Fibroblast of the aortic adventitia (primary cell): ENCODE measurements around the gene SRD5A3. TPM values are rescaled to one million over a fixed set of nuclear protein-coding genes. Genes with fewer than 3 reads are reported as not detected.
A peak's percentile ranks its signal among the peaks of the same experiment; 100 is the strongest.

Experiments
- DNase-seq: peaks from one replicate; pipeline ENCODE4 v3.0.0-alpha.2; 2010; ENCODE audit warnings: low read depth
- H3K4me3 ChIP-seq: 2 replicates; pipeline ENCODE4 v1.5.1; 2011; ENCODE audit warnings: low read depth, mild to moderate bottlenecking, control low read depth, low read length, moderate library complexity
- CTCF ChIP-seq: IDR thresholded peaks from 2 replicates; pipeline ENCODE4 v1.5.1; 2011; ENCODE audit warnings: mild to moderate bottlenecking, low read length, control low read depth, inconsistent platforms; ENCODE audit not compliant: insufficient read depth
- total RNA-seq: library from RNA; depleted of rRNA; stranded (reverse); fragments of >200 nt; gene quantifications from 2 replicates; pipeline ENCODE4 v1.2.3, GENCODE V29; 2012; ENCODE audit warnings: low replicate concordance

The SRD5A3 gene
- total RNA-seq, 1 donor = 22.2 TPM

DNA sequence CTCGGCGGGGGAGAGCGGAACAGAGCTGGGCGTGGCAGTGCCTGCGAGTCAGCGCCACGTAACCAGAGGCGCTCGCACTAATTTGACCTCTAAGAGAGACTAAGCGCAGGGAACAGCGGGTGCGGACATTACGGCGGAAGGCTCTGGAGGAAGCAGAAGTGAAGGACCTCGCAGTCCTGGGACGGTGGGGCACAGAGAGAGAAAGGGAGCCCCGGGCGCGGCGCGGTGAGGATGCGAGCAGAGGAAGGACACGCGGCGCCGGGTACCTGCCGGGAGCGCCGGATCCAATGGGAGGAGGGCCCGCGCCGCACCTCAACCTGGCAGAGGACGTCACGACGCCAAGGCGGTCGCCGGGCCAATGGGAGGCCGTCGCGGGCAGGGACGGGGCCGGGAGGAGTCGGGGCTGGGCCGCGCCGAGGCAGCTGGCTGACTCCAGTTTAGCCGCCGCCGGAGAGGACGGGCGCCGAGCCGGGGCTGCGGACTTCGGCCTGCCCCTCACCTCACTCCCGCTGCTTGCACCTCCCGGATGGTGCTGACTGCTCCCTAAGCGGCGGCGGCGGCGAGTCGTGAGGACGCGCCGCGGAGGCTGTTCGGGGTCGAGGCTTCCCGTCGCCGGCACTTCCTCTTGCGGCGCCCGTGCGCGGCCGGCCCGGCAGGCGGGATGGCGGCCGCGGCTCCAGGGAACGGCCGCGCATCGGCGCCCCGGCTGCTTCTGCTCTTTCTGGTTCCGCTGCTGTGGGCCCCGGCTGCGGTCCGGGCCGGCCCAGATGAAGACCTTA is 49.7 kb downstream of the SRD5A3 start, which contains the start of gene TMEM165:
TSS of gene TMEM165 (plus strand) at position 429 of the 779 bp plus-strand sequence. CDS start at position 662, 233 bp downstream.
- TF ChIP-seq CTCF = no peak
- H3K4me3 ChIP-seq = peak within 1 kb of the TSS; percentile 76
- DNase-seq = peak; percentile 84

DNA sequence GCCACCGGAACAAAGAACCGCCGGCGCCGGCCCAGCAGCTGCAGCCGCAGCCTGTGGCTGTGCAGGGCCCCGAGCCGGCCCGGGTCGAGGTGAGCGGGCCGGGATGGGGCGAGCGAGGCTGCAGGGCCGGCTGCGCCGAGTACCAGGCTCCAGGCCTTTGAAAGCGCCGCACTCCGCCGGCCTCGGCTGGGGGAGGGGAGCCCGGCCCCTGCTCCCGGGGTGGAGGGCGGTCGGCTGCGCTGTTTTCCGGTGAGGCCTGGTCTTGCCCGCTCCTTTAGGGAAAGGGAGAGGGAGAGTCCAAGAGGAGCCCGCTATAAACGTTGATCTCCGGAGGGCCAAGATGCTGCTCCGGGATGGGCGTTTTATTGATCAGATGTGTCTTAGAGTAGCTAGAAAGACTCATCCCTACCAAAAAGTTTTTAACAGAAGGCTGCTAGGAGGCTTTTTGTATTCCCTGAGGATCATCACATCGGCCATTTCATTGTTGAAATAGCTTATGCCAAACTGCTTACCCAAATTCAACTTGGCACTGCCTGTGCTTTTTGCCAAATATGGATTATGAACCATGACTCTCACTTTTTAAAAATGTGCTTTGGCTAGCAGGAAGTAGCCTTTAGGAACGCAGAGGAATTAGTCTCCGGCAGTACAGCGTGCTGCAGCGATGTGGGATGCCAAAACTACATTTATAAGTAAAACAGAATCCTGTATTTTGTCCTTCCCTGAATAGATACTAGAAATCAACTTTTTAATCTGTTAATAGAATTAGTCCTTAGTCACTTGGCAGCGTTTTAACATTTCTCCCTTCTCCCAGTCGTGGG is 50.5 kb downstream of the SRD5A3 start:
- peak overlapping the region; percentile 76 for H3K4me3 ChIP-seq
- TF ChIP-seq CTCF = no peak
- DNase-seq = peak; percentile 74

DNA sequence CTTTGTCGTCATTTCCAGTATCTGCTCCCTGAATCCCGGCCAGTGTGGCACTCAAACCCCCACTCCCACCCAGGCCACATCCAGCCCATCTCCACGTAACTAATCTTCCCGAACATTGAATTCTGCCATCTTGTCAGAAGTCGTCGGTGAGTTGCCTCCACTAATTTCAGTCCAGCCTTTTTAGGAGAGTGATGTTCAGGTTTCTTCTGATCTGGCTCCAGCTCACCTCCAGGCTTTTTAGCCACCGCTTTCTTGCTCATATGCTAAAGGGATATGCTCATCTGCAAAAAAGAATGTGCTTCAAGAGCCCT is 51.0 kb downstream of the SRD5A3 start:
- no peak for DNase-seq
- H3K4me3 ChIP-seq = peak overlapping the region; percentile 76
- no peak for TF ChIP-seq CTCF

- H3K4me3 ChIP-seq = peak overlapping the region; percentile 76
- peak; percentile 89 for DNase-seq
- no peak for TF ChIP-seq CTCF
Measured at GRCh38 chr4:55397520-55398321, 51.7 kb downstream of the SRD5A3 start.

DNA sequence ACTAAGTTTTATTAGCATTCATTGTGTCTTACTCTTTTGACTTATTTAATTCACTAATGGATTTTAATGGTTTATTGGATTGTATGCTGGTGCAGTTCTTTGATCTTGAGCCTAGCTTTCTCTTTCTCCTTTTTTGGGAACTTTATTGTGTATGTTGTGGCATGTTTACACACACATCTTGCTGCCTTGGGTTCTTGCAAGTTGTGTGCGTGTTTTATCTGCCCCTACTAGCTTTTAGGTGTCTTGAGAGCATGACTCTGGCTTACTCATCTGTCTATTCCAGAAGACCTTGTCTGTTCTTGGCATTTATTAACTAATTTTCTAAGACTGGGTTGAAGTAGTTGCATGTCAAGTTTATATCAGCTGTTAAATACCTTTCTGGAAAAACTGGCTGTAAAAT is 52.4 kb downstream of the SRD5A3 start:
- DNase-seq = peak; percentile 40
- TF ChIP-seq CTCF = no peak
- peak overlapping the region; percentile 76 for H3K4me3 ChIP-seq

- TF ChIP-seq CTCF = no peak
- peak overlapping the region; percentile 76 for H3K4me3 ChIP-seq
- DNase-seq = peak; percentile 21
Measured at GRCh38 chr4:55398966-55399365, 52.9 kb downstream of the SRD5A3 start.
